Fibroblast of lung (primary cell): ENCODE data around the gene SIPA1. TPM values are rescaled to one million over a fixed set of nuclear protein-coding genes. Genes with fewer than 3 reads are reported as not detected.

Experiments
- DNase-seq, 2 donors: peaks; one replicate each; pipeline versions ENCODE4 v3.0.0 to v3.0.0-alpha.2; 2010; ENCODE audit warnings: low read depth in 2 of 2
- H2AFZ ChIP-seq: 2 replicates; pipeline ENCODE4 v1.5.1; 2012; ENCODE audit warnings: low read length, control low read depth, inconsistent platforms
- H3K27ac ChIP-seq: 2 replicates; pipeline ENCODE4 v1.5.1; 2011; ENCODE audit warnings: low read length, control low read depth; ENCODE audit not compliant: insufficient read depth
- H3K27me3 ChIP-seq: 2 replicates; pipeline ENCODE4 v1.5.1; 2011; ENCODE audit warnings: mild to moderate bottlenecking, low read length; ENCODE audit not compliant: control insufficient read depth, insufficient read depth
- H3K36me3 ChIP-seq: 2 replicates; pipeline ENCODE4 v1.5.1; 2011; ENCODE audit warnings: low read length; ENCODE audit not compliant: control insufficient read depth, insufficient read depth
- H3K4me1 ChIP-seq: 2 replicates; pipeline ENCODE4 v1.5.1; 2011; ENCODE audit warnings: low read length; ENCODE audit not compliant: control insufficient read depth, insufficient read depth; ENCODE audit errors: extremely low read depth
- H3K4me2 ChIP-seq: 2 replicates; pipeline ENCODE4 v1.5.1; 2011; ENCODE audit warnings: low read length, control low read depth; ENCODE audit not compliant: insufficient read depth; ENCODE audit errors: extremely low read depth
- H3K4me3 ChIP-seq, 4 experiments: fragments of 200-600 bp in 1 of 4; sonication (generic) in 1 of 4; replicated peaks in 1 of 4; 2 replicates each; pipeline ENCODE4 v1.5.1; 2011 to 2016; ENCODE audit warnings: low read length in 4 of 4, low read depth in 3 of 4, mild to moderate bottlenecking in 3 of 4, control low read depth in 2 of 4, inconsistent platforms in 1 of 4, mixed read lengths in 1 of 4; ENCODE audit not compliant: insufficient read depth in 1 of 4; ENCODE audit errors: control extremely low read depth in 1 of 4
- H3K79me2 ChIP-seq: 2 replicates; pipeline ENCODE4 v1.5.1; 2012; ENCODE audit warnings: mild to moderate bottlenecking, low read length, inconsistent platforms; ENCODE audit not compliant: control insufficient read depth, insufficient read depth
- H3K9ac ChIP-seq: 2 replicates; pipeline ENCODE4 v1.5.1; 2011; ENCODE audit warnings: mild to moderate bottlenecking, low read length, control low read depth; ENCODE audit not compliant: insufficient read depth
- H3K9me3 ChIP-seq: 2 replicates; pipeline ENCODE4 v1.5.1; 2012; ENCODE audit warnings: low read depth, low read length; ENCODE audit not compliant: control insufficient read depth, insufficient read depth
- H4K20me1 ChIP-seq: 2 replicates; pipeline ENCODE4 v1.5.1; 2011; ENCODE audit warnings: low read length; ENCODE audit not compliant: control insufficient read depth, insufficient read depth; ENCODE audit errors: extremely low read depth
- CTCF ChIP-seq, 2 donors: IDR thresholded peaks in 1 of 2; conservative IDR thresholded peaks in 1 of 2; 1 replicate in 1 of 2; 2 replicates in 1 of 2; pipeline ENCODE4 v1.5.1; 2011 to 2012; ENCODE audit warnings: low read length in 2 of 2, control low read depth in 1 of 2, inconsistent platforms in 1 of 2, low read depth in 1 of 2, mild to moderate bottlenecking in 1 of 2
- EZH2 ChIP-seq: IDR thresholded peaks from 2 replicates; pipeline ENCODE4 v1.5.1; 2012; ENCODE audit warnings: low read length, control low read depth, mild to moderate bottlenecking; ENCODE audit errors: missing control alignments
- polyA plus RNA-seq, 2 donors: library from polyadenylated mRNA; depleted of rRNA in 1 of 2; stranded (reverse) in 1 of 2; unstranded in 1 of 2; fragments of >200 nt; gene quantifications; 2 replicates each; pipeline ENCODE4 v1.2.1, GENCODE V29; 2011 to 2012; ENCODE audit warnings: missing spikeins in 1 of 2
- total RNA-seq: library from RNA; depleted of rRNA; stranded (reverse); fragments of >200 nt; gene quantifications from 2 replicates; pipeline ENCODE4 v1.2.1, GENCODE V29; 2014

Gene SIPA1
- total and polyA plus RNA-seq, 2 donors (not counting 1 experiment from before 2014, with no cell fraction given): 7.8 to 32.5 TPM

- no peaks in the 10 kb centered on the region for H4K20me1 ChIP-seq
- H3K79me2 ChIP-seq: no peaks in the 10 kb centered on the region
- H3K4me1 ChIP-seq: peaks cover 8% of the 10 kb centered on the region
- H2AFZ ChIP-seq: no peak overlapping the region
- DNase-seq: no peak
- TF ChIP-seq CTCF (conservative IDR thresholded peaks at IDR 0.05 in 1 of 2, IDR thresholded peaks at IDR 0.05 in 1 of 2; ENCODE audit: low read depth in 1 of 2, low read length in 2 of 2) (no peak), EZH2 (no peak)
- no peak overlapping the region for H3K4me2 ChIP-seq
- no peak overlapping the region for H3K27ac ChIP-seq
- no peak overlapping the region for H3K4me3 ChIP-seq
- H3K9ac ChIP-seq: no peak overlapping the region
- H3K9me3 ChIP-seq: no peaks in the 10 kb centered on the region
- peaks cover 14% of the 10 kb centered on the region for H3K36me3 ChIP-seq
- no peaks in the 10 kb centered on the region for H3K27me3 ChIP-seq
Measured at GRCh38 chr11:65589444-65590239, 48.3 kb upstream of the SIPA1 start.

GRCh38 chr11:65590240-65590738 is 47.6 kb upstream of the SIPA1 start:
- H2AFZ ChIP-seq: no peak overlapping the region
- H3K36me3 ChIP-seq: peaks cover 14% of the 10 kb centered on the region
- no peaks in the 10 kb centered on the region for H3K27me3 ChIP-seq
- DNase-seq: peak in 1 of 2 donors; percentile 57
- H3K4me3 ChIP-seq: no peak overlapping the region
- no peak overlapping the region for H3K4me2 ChIP-seq
- no peak overlapping the region for H3K27ac ChIP-seq
- no peaks in the 10 kb centered on the region for H3K9me3 ChIP-seq
- TF ChIP-seq EZH2: no peak
- TF ChIP-seq CTCF (conservative IDR thresholded peaks at IDR 0.05 in 1 of 2, IDR thresholded peaks at IDR 0.05 in 1 of 2; ENCODE audit: low read depth in 1 of 2, low read length in 2 of 2): no peak
- H3K79me2 ChIP-seq: no peaks in the 10 kb centered on the region
- H3K4me1 ChIP-seq: peaks cover 8% of the 10 kb centered on the region
- no peak overlapping the region for H3K9ac ChIP-seq
- H4K20me1 ChIP-seq: no peaks in the 10 kb centered on the region

GRCh38 chr11:65591939-65592857 is 45.7 kb upstream of the SIPA1 start:
- no peaks in the 10 kb centered on the region for H4K20me1 ChIP-seq
- H3K36me3 ChIP-seq: peaks cover 14% of the 10 kb centered on the region
- peak; percentile 53 to 84 for DNase-seq
- peaks cover 6% of the 10 kb centered on the region for H3K4me1 ChIP-seq
- TF ChIP-seq EZH2 (no peak), CTCF (conservative IDR thresholded peaks at IDR 0.05 in 1 of 2, IDR thresholded peaks at IDR 0.05 in 1 of 2; ENCODE audit: low read depth in 1 of 2, low read length in 2 of 2) (no peak)
- no peaks in the 10 kb centered on the region for H3K27me3 ChIP-seq
- no peak overlapping the region for H2AFZ ChIP-seq
- H3K79me2 ChIP-seq: no peaks in the 10 kb centered on the region
- H3K4me3 ChIP-seq: no peak overlapping the region
- H3K9ac ChIP-seq: no peak overlapping the region
- no peak overlapping the region for H3K4me2 ChIP-seq
- no peaks in the 10 kb centered on the region for H3K9me3 ChIP-seq
- no peak overlapping the region for H3K27ac ChIP-seq
